Activated CD4-positive, alpha-beta memory T cell treated with anti-CD3 and anti-CD28 coated beads, Interleukin-2, amount 10 ng/mL, durations not matched to agents 7 days and 5 days (primary cell): ENCODE data around the gene ANO1. TPM values are rescaled to one million over a fixed set of nuclear protein-coding genes. Genes with fewer than 3 reads are reported as not detected.

Experiments
- CTCF ChIA-PET: fragments of 350-600 bp; sonication (Branson Sonifier 250); formaldehyde crosslinking; loops from one replicate; lab custom pipeline; 2021; ENCODE audit warnings: antibody characterized with exemption, inconsistent platforms; lab: Charles Lee
- POLR2A ChIA-PET: fragments of 350-600 bp; sonication (Branson Sonifier 250); formaldehyde crosslinking; loops from one replicate; lab custom pipeline; 2021; ENCODE audit warnings: antibody characterized with exemption; lab: Charles Lee
- DNase-seq: peaks from one replicate; pipeline ENCODE4 v3.0.0-alpha.2; 2020
- H3K27ac Mint-ChIP-seq: one replicate; pipeline ENCODE4 v1.8.0; 2021; ENCODE audit warnings: mild to moderate bottlenecking, mixed read lengths
- H3K27me3 Mint-ChIP-seq: one replicate; pipeline ENCODE4 v1.8.0; 2021; ENCODE audit warnings: mixed read lengths
- H3K36me3 Mint-ChIP-seq: one replicate; pipeline ENCODE4 v1.8.0; 2021; ENCODE audit warnings: low read depth, mixed read lengths
- H3K4me1 Mint-ChIP-seq: one replicate; pipeline ENCODE4 v1.8.0; 2021; ENCODE audit warnings: mixed read lengths
- H3K4me3 Mint-ChIP-seq: one replicate; pipeline ENCODE4 v1.8.0; 2021; ENCODE audit warnings: mild to moderate bottlenecking, mixed read lengths
- H3K9me3 Mint-ChIP-seq: one replicate; pipeline ENCODE4 v1.8.0; 2021; ENCODE audit warnings: mixed read lengths
- total RNA-seq, 2 experiments: library from RNA; stranded (reverse); gene quantifications; one replicate each; pipeline ENCODE4 v1.2.3, GENCODE V29; 2021

Gene ANO1
- total RNA-seq, 2 experiments from 2014 or later, result not detected

- no peak for DNase-seq
- Mint-ChIP-seq H3K36me3 (no peaks in the 10 kb centered on the region), H3K27ac (no peak overlapping the region), H3K9me3 (no peaks in the 10 kb centered on the region), H3K4me3 (no peak overlapping the region), H3K4me1 (no peaks in the 10 kb centered on the region), H3K27me3 (no peaks in the 10 kb centered on the region)
- ChIA-PET CTCF (no interaction called here), POLR2A (no interaction called here)
These were observed 21.6 kb downstream of the ANO1 start for GRCh38 chr11:70099578-70100279.

GRCh38 chr11:70100280-70100603 is 22.1 kb downstream of the ANO1 start:
- no peaks in the 10 kb centered on the region for H3K36me3 Mint-ChIP-seq
- no peak overlapping the region for H3K27ac Mint-ChIP-seq
- H3K9me3 Mint-ChIP-seq, result no peaks in the 10 kb centered on the region
- no peaks in the 10 kb centered on the region for H3K4me1 Mint-ChIP-seq
- CTCF ChIA-PET, result no interaction called here
- DNase-seq, result no peak
- no peak overlapping the region for H3K4me3 Mint-ChIP-seq
- H3K27me3 Mint-ChIP-seq, result no peaks in the 10 kb centered on the region
- POLR2A ChIA-PET, result no interaction called here

GRCh38 chr11:70100791-70101190 is 22.7 kb downstream of the ANO1 start:
- POLR2A ChIA-PET, result no interaction called here
- no peaks in the 10 kb centered on the region for H3K27me3 Mint-ChIP-seq
- no peak for DNase-seq
- H3K9me3 Mint-ChIP-seq, result no peaks in the 10 kb centered on the region
- H3K36me3 Mint-ChIP-seq, result no peaks in the 10 kb centered on the region
- no peaks in the 10 kb centered on the region for H3K4me1 Mint-ChIP-seq
- H3K27ac Mint-ChIP-seq, result no peak overlapping the region
- no peak overlapping the region for H3K4me3 Mint-ChIP-seq
- CTCF ChIA-PET, result interaction anchor here (0.7 kb wide), 1 partner anchor 96 kb away, joined by 3 read pairs; no protein-coding TSS in a partner anchor

GRCh38 chr11:70103256-70103975 is 25.3 kb downstream of the ANO1 start:
- Mint-ChIP-seq H3K9me3 (no peaks in the 10 kb centered on the region), H3K27ac (no peak overlapping the region), H3K36me3 (no peaks in the 10 kb centered on the region), H3K4me1 (no peaks in the 10 kb centered on the region), H3K27me3 (no peaks in the 10 kb centered on the region), H3K4me3 (no peak overlapping the region)
- POLR2A ChIA-PET, result no interaction called here
- DNase-seq, result no peak
- CTCF ChIA-PET, result no interaction called here

GRCh38 chr11:70104419-70104818 is 26.3 kb downstream of the ANO1 start:
- no peak for DNase-seq
- Mint-ChIP-seq H3K27me3 (no peaks in the 10 kb centered on the region), H3K27ac (no peak overlapping the region), H3K9me3 (no peaks in the 10 kb centered on the region), H3K4me1 (no peaks in the 10 kb centered on the region), H3K36me3 (no peaks in the 10 kb centered on the region), H3K4me3 (no peak overlapping the region)
- ChIA-PET CTCF (interaction anchor here (0.6 kb wide), 1 partner anchor 102 kb away, joined by 3 read pairs; no protein-coding TSS in a partner anchor), POLR2A (no interaction called here)

GRCh38 chr11:70104961-70105360 is 26.8 kb downstream of the ANO1 start:
- ChIA-PET POLR2A (no interaction called here), CTCF (interaction anchor here (0.6 kb wide), 1 partner anchor 103 kb away, joined by 3 read pairs; no protein-coding TSS in a partner anchor)
- Mint-ChIP-seq H3K4me1 (no peaks in the 10 kb centered on the region), H3K27ac (no peak overlapping the region), H3K27me3 (no peaks in the 10 kb centered on the region), H3K9me3 (no peaks in the 10 kb centered on the region), H3K4me3 (no peak overlapping the region), H3K36me3 (no peaks in the 10 kb centered on the region)
- no peak for DNase-seq

GRCh38 chr11:70105369-70105754 is 27.2 kb downstream of the ANO1 start:
- Mint-ChIP-seq H3K27me3 (no peaks in the 10 kb centered on the region), H3K4me1 (no peaks in the 10 kb centered on the region), H3K36me3 (no peaks in the 10 kb centered on the region), H3K9me3 (no peaks in the 10 kb centered on the region), H3K4me3 (no peak overlapping the region), H3K27ac (no peak overlapping the region)
- POLR2A ChIA-PET, result no interaction called here
- no peak for DNase-seq
- CTCF ChIA-PET, result no interaction called here

GRCh38 chr11:70105755-70106571 is 27.8 kb downstream of the ANO1 start:
- H3K4me1 Mint-ChIP-seq, result no peaks in the 10 kb centered on the region
- no peaks in the 10 kb centered on the region for H3K9me3 Mint-ChIP-seq
- POLR2A ChIA-PET, result no interaction called here

GRCh38 chr11:70106757-70107156 is 28.6 kb downstream of the ANO1 start:
- no peaks in the 10 kb centered on the region for H3K36me3 Mint-ChIP-seq
- no peak overlapping the region for H3K4me3 Mint-ChIP-seq
- H3K9me3 Mint-ChIP-seq, result no peaks in the 10 kb centered on the region
- no peak overlapping the region for H3K27ac Mint-ChIP-seq
- H3K4me1 Mint-ChIP-seq, result no peaks in the 10 kb centered on the region
- H3K27me3 Mint-ChIP-seq, result no peaks in the 10 kb centered on the region
- ChIA-PET CTCF (interaction anchor here (0.6 kb wide), 1 partner anchor 31 kb away, joined by 3 read pairs; no protein-coding TSS in a partner anchor), POLR2A (no interaction called here)
- DNase-seq, result no peak

More at GRCh38 chr11:70105755-70106571, 27.8 kb downstream of the ANO1 start:
- no peak for DNase-seq
- Mint-ChIP-seq H3K27me3 (no peaks in the 10 kb centered on the region), H3K27ac (no peak overlapping the region), H3K4me3 (no peak overlapping the region), H3K36me3 (no peaks in the 10 kb centered on the region)
- CTCF ChIA-PET, result interaction anchor here (0.6 kb wide), 1 partner anchor 32 kb away, joined by 3 read pairs; no protein-coding TSS in a partner anchor

- Mint-ChIP-seq H3K36me3 (no peaks in the 10 kb centered on the region), H3K27me3 (no peaks in the 10 kb centered on the region), H3K9me3 (no peaks in the 10 kb centered on the region), H3K4me3 (no peak overlapping the region), H3K27ac (no peak overlapping the region), H3K4me1 (no peaks in the 10 kb centered on the region)
- ChIA-PET POLR2A (no interaction called here), CTCF (no interaction called here)
- no peak for DNase-seq
These were observed 29.1 kb downstream of the ANO1 start for GRCh38 chr11:70107191-70107590.

- H3K4me1 Mint-ChIP-seq, result no peaks in the 10 kb centered on the region
- no peak overlapping the region for H3K4me3 Mint-ChIP-seq
- DNase-seq, result no peak
- H3K27ac Mint-ChIP-seq, result no peak overlapping the region
- no peaks in the 10 kb centered on the region for H3K36me3 Mint-ChIP-seq
- H3K27me3 Mint-ChIP-seq, result no peaks in the 10 kb centered on the region
- ChIA-PET POLR2A (no interaction called here), CTCF (no interaction called here)
- H3K9me3 Mint-ChIP-seq, result no peaks in the 10 kb centered on the region
These were observed 29.6 kb downstream of the ANO1 start for GRCh38 chr11:70107756-70108155.

- ChIA-PET CTCF (no interaction called here), POLR2A (no interaction called here)
- Mint-ChIP-seq H3K36me3 (no peaks in the 10 kb centered on the region), H3K9me3 (no peaks in the 10 kb centered on the region), H3K27me3 (no peaks in the 10 kb centered on the region), H3K4me3 (no peak overlapping the region), H3K27ac (no peak overlapping the region), H3K4me1 (no peaks in the 10 kb centered on the region)
- DNase-seq, result no peak
These were observed 30.1 kb downstream of the ANO1 start for GRCh38 chr11:70108250-70108649.

- Mint-ChIP-seq H3K27ac (no peak overlapping the region), H3K27me3 (no peaks in the 10 kb centered on the region), H3K9me3 (no peaks in the 10 kb centered on the region), H3K36me3 (no peaks in the 10 kb centered on the region), H3K4me3 (no peak overlapping the region), H3K4me1 (no peaks in the 10 kb centered on the region)
- DNase-seq, result no peak
- CTCF ChIA-PET, result no interaction called here
- POLR2A ChIA-PET, result no interaction called here
These were observed 30.9 kb downstream of the ANO1 start for GRCh38 chr11:70109006-70109405.
